ENCODE measurements around the gene MTA3.

The MTA3 gene

DNA sequence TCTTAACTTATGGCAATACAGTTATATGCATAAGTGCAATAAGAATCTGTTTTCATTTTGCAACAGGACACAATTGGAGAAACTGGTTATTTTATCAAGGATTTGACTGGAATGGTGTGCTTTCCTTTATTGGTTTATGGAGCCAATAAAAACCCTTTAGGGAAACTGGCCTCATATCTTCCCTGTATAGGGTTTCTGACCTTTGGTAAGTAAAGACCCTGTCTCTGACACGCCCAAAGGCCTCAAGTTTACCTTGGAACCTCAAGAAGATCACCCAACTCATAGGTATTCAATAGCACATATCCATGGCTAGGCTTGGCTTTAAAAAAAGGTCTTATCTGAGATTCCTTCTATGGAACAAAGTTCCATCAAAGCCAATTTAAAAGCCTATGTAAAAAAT lies 212.7 kb downstream of the MTA3 start:
- H3K4me3 ChIP-seq (replicated peaks in 1 of 2; ENCODE audit: low read depth in 2 of 2, low read length in 2 of 2): no peak overlapping the region
- DNase-seq (ENCODE audit: low read depth in 2 of 2): no peak
- TF ChIP-seq, protein P1, sequence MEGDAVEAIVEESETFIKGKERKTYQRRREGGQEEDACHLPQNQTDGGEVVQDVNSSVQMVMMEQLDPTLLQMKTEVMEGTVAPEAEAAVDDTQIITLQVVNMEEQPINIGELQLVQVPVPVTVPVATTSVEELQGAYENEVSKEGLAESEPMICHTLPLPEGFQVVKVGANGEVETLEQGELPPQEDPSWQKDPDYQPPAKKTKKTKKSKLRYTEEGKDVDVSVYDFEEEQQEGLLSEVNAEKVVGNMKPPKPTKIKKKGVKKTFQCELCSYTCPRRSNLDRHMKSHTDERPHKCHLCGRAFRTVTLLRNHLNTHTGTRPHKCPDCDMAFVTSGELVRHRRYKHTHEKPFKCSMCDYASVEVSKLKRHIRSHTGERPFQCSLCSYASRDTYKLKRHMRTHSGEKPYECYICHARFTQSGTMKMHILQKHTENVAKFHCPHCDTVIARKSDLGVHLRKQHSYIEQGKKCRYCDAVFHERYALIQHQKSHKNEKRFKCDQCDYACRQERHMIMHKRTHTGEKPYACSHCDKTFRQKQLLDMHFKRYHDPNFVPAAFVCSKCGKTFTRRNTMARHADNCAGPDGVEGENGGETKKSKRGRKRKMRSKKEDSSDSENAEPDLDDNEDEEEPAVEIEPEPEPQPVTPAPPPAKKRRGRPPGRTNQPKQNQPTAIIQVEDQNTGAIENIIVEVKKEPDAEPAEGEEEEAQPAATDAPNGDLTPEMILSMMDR (IDR thresholded peaks at IDR 0.05; ENCODE audit: low read depth, low read length): no peak

- TF ChIP-seq, protein P1 (IDR thresholded peaks at IDR 0.05; ENCODE audit: low read depth, low read length): no peak
- no peak for DNase-seq (ENCODE audit: low read depth in 2 of 2)
- H3K4me3 ChIP-seq (replicated peaks in 1 of 2; ENCODE audit: low read depth in 2 of 2, low read length in 2 of 2): no peak overlapping the region
Measured at GRCh38 chr2:42783511-42783910, 215.1 kb downstream of the MTA3 start.

- TF ChIP-seq, protein P1 (IDR thresholded peaks at IDR 0.05; ENCODE audit: low read depth, low read length): no peak
- H3K4me3 ChIP-seq (replicated peaks in 1 of 2; ENCODE audit: low read depth in 2 of 2, low read length in 2 of 2): no peak overlapping the region
- no peak for DNase-seq (ENCODE audit: low read depth in 2 of 2)
Measured at GRCh38 chr2:42784204-42784880, 215.9 kb downstream of the MTA3 start.

DNA sequence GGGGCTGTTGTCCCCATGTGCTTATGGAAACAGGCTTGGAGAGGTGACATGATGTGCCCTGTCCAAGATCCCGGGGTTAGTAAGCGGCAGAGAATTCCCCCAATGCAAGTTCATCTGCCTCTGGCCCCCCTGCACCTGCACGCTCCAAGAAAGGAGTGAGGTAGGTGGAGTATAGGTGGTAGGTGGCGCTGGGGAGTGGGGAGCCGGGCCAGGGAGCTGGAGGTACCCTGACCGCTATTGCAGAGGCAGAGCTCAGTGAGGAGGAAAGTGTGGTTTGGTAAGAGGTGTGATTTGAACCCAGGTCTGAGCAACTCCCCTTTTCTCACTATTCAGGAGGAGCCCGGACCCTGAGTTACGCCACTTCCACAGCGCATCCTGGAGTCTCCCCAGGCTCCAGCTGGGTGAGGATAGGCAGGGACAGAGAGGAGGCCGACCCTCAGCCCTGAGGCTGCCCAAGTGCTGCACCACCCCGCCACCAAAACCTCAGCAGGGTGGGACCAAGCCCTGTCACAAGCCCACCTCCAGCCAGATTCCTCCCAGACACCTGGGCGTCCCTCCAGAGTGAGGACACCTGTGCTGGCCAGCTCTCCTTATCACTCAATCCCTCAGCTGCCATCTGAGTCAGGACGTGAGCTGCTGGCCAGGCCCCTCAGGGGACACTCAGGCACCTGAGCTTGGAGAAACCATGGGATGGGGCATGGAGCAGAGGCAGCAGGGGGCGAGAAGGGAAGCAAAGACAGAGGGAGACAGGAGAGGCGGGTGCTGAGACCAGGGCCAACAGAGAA lies 218.3 kb downstream of the MTA3 start:
- TF ChIP-seq, protein P1 (IDR thresholded peaks at IDR 0.05; ENCODE audit: low read depth, low read length): no peak
- no peak overlapping the region for H3K4me3 ChIP-seq (replicated peaks in 1 of 2; ENCODE audit: low read depth in 2 of 2, low read length in 2 of 2)
- DNase-seq (ENCODE audit: low read depth in 2 of 2): no peak

DNA sequence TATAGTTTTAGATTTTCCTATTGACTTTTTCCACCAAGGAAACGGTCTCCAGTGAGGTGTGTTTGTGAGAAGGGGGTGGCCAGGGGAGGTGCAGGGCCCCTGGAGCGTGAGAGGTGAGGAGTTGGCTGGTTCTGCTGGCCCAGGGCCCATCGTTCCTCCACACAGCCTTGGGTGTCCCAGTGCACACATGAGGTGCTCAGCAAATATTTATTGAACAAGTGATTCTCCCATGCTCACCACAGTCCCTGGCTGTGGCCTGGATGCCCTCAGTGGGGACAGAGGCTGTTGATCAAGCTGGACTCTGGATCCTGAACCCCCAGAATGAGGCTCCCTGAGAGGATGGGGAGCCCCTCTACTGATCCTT lies 219.0 kb downstream of the MTA3 start:
- H3K4me3 ChIP-seq (replicated peaks in 1 of 2; ENCODE audit: low read depth in 2 of 2, low read length in 2 of 2): no peak overlapping the region
- TF ChIP-seq, protein P1 (IDR thresholded peaks at IDR 0.05; ENCODE audit: low read depth, low read length): no peak
- DNase-seq (ENCODE audit: low read depth in 2 of 2): no peak

GRCh38 chr2:42787788-42788477 lies 219.5 kb downstream of the MTA3 start:
- no peak overlapping the region for H3K4me3 ChIP-seq (replicated peaks in 1 of 2; ENCODE audit: low read depth in 2 of 2, low read length in 2 of 2)
- no peak for DNase-seq (ENCODE audit: low read depth in 2 of 2)

More at GRCh38 chr2:42787788-42788477, 219.5 kb downstream of the MTA3 start:
- TF ChIP-seq, protein P1 (IDR thresholded peaks at IDR 0.05; ENCODE audit: low read depth, low read length): no peak

All from cardiac fibroblast (primary cell).